Psoas muscle (tissue), 8 donors: ENCODE data around the gene GCHFR. TPM values are rescaled to one million over a fixed set of nuclear protein-coding genes. Genes with fewer than 3 reads are reported as not detected.

Experiments
- ATAC-seq, 4 donors: fragments of 200-7000 bp; cut with Tn5 transposase; one replicate each; pipeline ENCODE4 v1.9.1; 2020; ENCODE audit warnings: moderate library complexity in 3 of 4, mild to moderate bottlenecking in 2 of 4
- DNase-seq, 2 donors: peaks; one replicate each; pipeline ENCODE4 v3.0.0-alpha.2; 2020
- H3K27ac ChIP-seq: fragments of 200-600 bp; one replicate; pipeline ENCODE4 v1.8.0; 2022
- H3K27me3 ChIP-seq, 3 donors: fragments of 200-600 bp in 1 of 3; one replicate each; pipeline versions ENCODE4 v1.6.1 to v1.8.0; 2013 to 2022; ENCODE audit warnings: low read length in 2 of 3, mild to moderate bottlenecking in 2 of 3, moderate library complexity in 1 of 3; ENCODE audit not compliant: insufficient read depth in 3 of 3
- H3K36me3 ChIP-seq, 2 donors: fragments of 200-600 bp in 1 of 2; one replicate each; pipeline versions ENCODE4 v1.6.1 to v1.8.0; 2013 to 2022; ENCODE audit warnings: low read depth in 1 of 2, mild to moderate bottlenecking in 1 of 2, moderate library complexity in 1 of 2; ENCODE audit not compliant: insufficient read depth in 1 of 2
- H3K4me1 ChIP-seq: fragments of 200-600 bp; one replicate; pipeline ENCODE4 v1.8.0; 2022
- H3K4me3 ChIP-seq: fragments of 200-600 bp; one replicate; pipeline ENCODE4 v1.8.0; 2022; ENCODE audit warnings: mild to moderate bottlenecking
- H3K9me3 ChIP-seq: fragments of 200-600 bp; one replicate; pipeline ENCODE4 v1.8.0; 2022
- CTCF ChIP-seq: fragments of 200-600 bp; IDR thresholded peaks from one replicate; pipeline ENCODE4 v1.8.0; 2022; ENCODE audit warnings: antibody characterized with exemption
- WGBS, 3 donors: extraction: QIAGEN DNeasy Blood & Tissue Kit; methylation state at CpG; one replicate each; pipeline versions ENCODE4 v1.1.6 to v1.1.7; 2013; 5-methylcytosine and 5-hydroxymethylcytosine counted together
- intact Hi-C, 2 donors: fragments of 100-400 bp; cut with DNase I; formaldehyde crosslinking; loops; one replicate each; pipeline versions ENCODE4 v1.11.0 to v1.14.2; 2022
- polyA plus RNA-seq, 3 donors: library from polyadenylated mRNA; stranded (reverse); fragments of 200-250 nt; gene quantifications; one replicate each; pipeline ENCODE4 v1.2.3, GENCODE V29; 2013
- total RNA-seq, 4 donors: library from RNA; stranded (reverse); fragmentation: NEBNext Ultra II Directional in 2 of 4; extraction: Animal tissue kit (Norgen Biotek cat#: 25700) in 2 of 4; gene quantifications; one replicate each; pipeline versions ENCODE4 v1.2.1 to v1.2.4, GENCODE V29; 2021 to 2023
- donor health status: healthy with polysubstance abuse.
- donor health status: DM: no; HTN: no; CAD: no; lungs with moderate emphysema.
- donor health status: Bipolar disorder and iron deficiency.
- donor health status: healthy.
- donor health status: DM: yes; HTN: yes; CAD: no.
- donor health status: DM: no; HTN: no; CAD: no.
- donor health status: DM: no; HTN: no; CAD: no.
- donor health status: DM: yes; HTN: yes; CAD: no.

GCHFR gene
- total and polyA plus RNA-seq, 7 donors: 1.5 to 6.7 (median 4.3) TPM

- WGBS, 3 donors: 83 to 90% (median 88%) methylated on average over 26 to 29 of the region's 29 CpGs
- intact Hi-C loops: no loop called here
- H3K27ac ChIP-seq: no peak overlapping the region
Measured at GRCh38 chr15:40767838-40768500, 4.1 kb downstream of the GCHFR start.

GRCh38 chr15:40768521-40769273 is 4.8 kb downstream of the GCHFR start:
- Histone ChIP-seq H3K27ac (peak overlapping the region; percentile 36), H3K4me1 (peaks cover 13% of the 10 kb centered on the region), H3K36me3 (peaks cover 2 to 46% of the 10 kb centered on the region in 2 donors), H3K4me3 (no peak overlapping the region), H3K9me3 (no peaks in the 10 kb centered on the region), H3K27me3 (no peaks in the 10 kb centered on the region)
- intact Hi-C loops: no loop called here
- 75 to 86% (median 82%) methylated on average over 19 to 21 of the region's 21 CpGs for WGBS, 3 donors
- DNase-seq (no peak), ATAC-seq (no peak)
- TF ChIP-seq CTCF: no peak

More at GRCh38 chr15:40767838-40768500, 4.1 kb downstream of the GCHFR start:
- TF ChIP-seq CTCF: no peak
- Histone ChIP-seq H3K36me3 (peaks cover 0 to 38% of the 10 kb centered on the region in 2 donors), H3K4me1 (peaks cover 16% of the 10 kb centered on the region), H3K27me3 (no peaks in the 10 kb centered on the region), H3K4me3 (no peak overlapping the region), H3K9me3 (no peaks in the 10 kb centered on the region)
- ATAC-seq: no peak
- no peak for DNase-seq

- Histone ChIP-seq H3K36me3 (peaks cover 4 to 54% of the 10 kb centered on the region in 2 donors), H3K4me1 (peaks cover 6% of the 10 kb centered on the region), H3K27me3 (no peaks in the 10 kb centered on the region), H3K9me3 (no peaks in the 10 kb centered on the region), H3K27ac (peak within 1 kb of the TSS; percentile 36), H3K4me3 (no peak within 1 kb of the TSS)
- no peak for TF ChIP-seq CTCF
- intact Hi-C loops: no loop called here
- WGBS, 3 donors: 69 to 75% (median 73%) methylated on average over 25 to 28 of the region's 28 CpGs
- ATAC-seq (no peak), DNase-seq (peak in 1 of 2 donors; percentile 43)
Measured at GRCh38 chr15:40769274-40770146, 5.6 kb downstream of the GCHFR start, which contains the start of gene C15orf62. Gene C15orf62 (plus strand): TSS chr15:40769980. CDS start chr15:40770496, 516 bp downstream.

- no peak overlapping the region for H3K27ac ChIP-seq
- H3K9me3 ChIP-seq: no peaks in the 10 kb centered on the region
- no peak for TF ChIP-seq CTCF
- 61 to 77% (median 68%) methylated on average over 17 of the region's 17 CpGs for WGBS, 3 donors
- H3K27me3 ChIP-seq: no peaks in the 10 kb centered on the region
- intact Hi-C loops: no loop called here
- H3K4me3 ChIP-seq: no peak overlapping the region
- ATAC-seq: no peak
- DNase-seq: no peak
- no peaks in the 10 kb centered on the region for H3K4me1 ChIP-seq
- H3K36me3 ChIP-seq: peaks cover 7 to 61% of the 10 kb centered on the region in 2 donors
Measured at GRCh38 chr15:40770147-40770721, 6.4 kb downstream of the GCHFR start.
